Activated naive CD4-positive, alpha-beta T cell (primary cell): ENCODE measurements around the gene MYCBPAP.

Source experiments
- DNase-seq, 4 experiments: peaks; one replicate each; lab custom pipeline; 2025; lab: John Stamatoyannopoulos, UW

MYCBPAP gene

GRCh38 chr17:50575581-50576210, 67.5 kb downstream of the MYCBPAP start:
- no peak for DNase-seq

GRCh38 chr17:50576864-50577263, 68.6 kb downstream of the MYCBPAP start:
- DNase-seq, result no peak

- no peak for DNase-seq
Observed at GRCh38 chr17:50577451-50577954, 69.3 kb downstream of the MYCBPAP start.

DNA sequence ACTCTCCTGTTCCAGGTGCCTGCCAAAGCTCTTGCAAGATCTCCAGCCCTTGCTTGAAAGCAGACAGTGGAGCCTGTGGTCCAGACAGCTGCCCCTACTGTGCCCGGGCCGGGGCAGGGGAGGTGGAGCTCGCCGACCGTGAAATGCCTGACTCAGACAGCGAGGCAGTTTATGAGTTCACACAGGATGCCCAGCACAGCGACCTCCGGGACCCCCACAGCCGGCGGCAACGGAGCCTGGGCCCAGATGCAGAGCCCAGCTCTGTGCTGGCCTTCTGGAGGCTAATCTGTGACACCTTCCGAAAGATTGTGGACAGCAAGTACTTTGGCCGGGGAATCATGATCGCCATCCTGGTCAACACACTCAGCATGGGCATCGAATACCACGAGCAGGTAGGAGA, 69.9 kb downstream of the MYCBPAP start:
- no peak for DNase-seq

DNA sequence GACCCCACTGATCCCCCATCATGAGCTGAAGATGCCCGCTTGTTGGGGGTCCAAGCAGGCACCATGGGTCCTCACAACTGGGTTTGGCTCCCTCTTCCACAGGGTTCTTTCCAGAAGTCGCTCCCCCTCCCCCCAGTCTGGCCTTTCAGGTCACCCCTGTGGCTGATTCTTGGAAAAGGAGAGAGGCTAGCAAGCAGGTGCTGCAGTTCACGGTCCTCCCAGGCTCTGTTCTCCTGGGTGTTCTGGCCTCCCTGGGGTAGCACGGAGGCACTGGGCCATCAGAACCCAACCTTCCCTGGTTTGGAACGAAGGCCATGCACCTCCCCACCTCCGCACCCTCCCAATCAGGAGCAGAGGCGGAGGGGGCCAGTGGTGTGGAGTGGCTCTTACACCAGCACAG, 71.2 kb downstream of the MYCBPAP start:
- DNase-seq, result no peak

- no peak for DNase-seq
Observed at GRCh38 chr17:50580646-50581045, 72.4 kb downstream of the MYCBPAP start.
